IMR-90 (cell line): Measurements from ENCODE around the gene PODXL2. TPM values are rescaled to one million over a fixed set of nuclear protein-coding genes. Genes with fewer than 3 reads are reported as not detected.

ENCODE experiments used
- ATAC-seq: fragments of 200-7000 bp; cut with Tn5 transposase; 2 replicates; pipeline ENCODE4 v1.9.1; 2020; ENCODE audit warnings: low read depth, mild to moderate bottlenecking, moderate library complexity
- BruUV-seq: library from RNA; stranded (reverse); fragments of 400-500 nt; replicated peaks from 2 replicates; lab custom pipeline; 2021; lab: Mats Ljungman, UMichigan
- CTCF ChIA-PET: fragments of 300-600 bp; formaldehyde crosslinking; extraction: SDS; loops from one replicate; lab custom pipeline; 2021; ENCODE audit warnings: antibody characterized with exemption; lab: Yijun Ruan, JAX
- POLR2A ChIA-PET: fragments of 300-600 bp; sonication (Branson Sonifier 250); formaldehyde crosslinking; loops from one replicate; lab custom pipeline; 2022; ENCODE audit warnings: antibody characterized with exemption; ENCODE audit not compliant: unreplicated experiment; lab: Charles Lee
- DNase-seq: peaks from one replicate; pipeline ENCODE4 v3.0.0; 2013
- H2AFZ ChIP-seq: replicated peaks from 2 replicates; pipeline ENCODE3; 2013; ENCODE audit warnings: low read length, mild to moderate bottlenecking; ENCODE audit not compliant: poor library complexity
- H2AK5ac ChIP-seq: 2 replicates; pipeline ENCODE4 v1.6.1; 2013; ENCODE audit warnings: low read depth, low read length, inconsistent platforms
- H2AK9ac ChIP-seq: replicated peaks from 2 replicates; pipeline ENCODE3; 2013; ENCODE audit warnings: mild to moderate bottlenecking, low read depth, low read length, moderate library complexity; ENCODE audit not compliant: poor library complexity
- H2BK120ac ChIP-seq: 2 replicates; pipeline ENCODE4 v1.6.1; 2013; ENCODE audit warnings: low read depth, low read length, inconsistent platforms
- H2BK15ac ChIP-seq: 3 replicates; pipeline ENCODE4 v1.6.1; 2013; ENCODE audit warnings: low read depth, low read length, inconsistent platforms
- H2BK20ac ChIP-seq: 2 replicates; pipeline ENCODE4 v1.6.1; 2013; ENCODE audit warnings: low read depth, mild to moderate bottlenecking, inconsistent platforms, low read length, moderate library complexity
- H2BK5ac ChIP-seq: 2 replicates; pipeline ENCODE4 v1.6.1; 2013; ENCODE audit warnings: mild to moderate bottlenecking, low read depth, low read length, inconsistent platforms; ENCODE audit not compliant: poor library complexity, severe bottlenecking
- H3K14ac ChIP-seq: replicated peaks from 2 replicates; pipeline ENCODE4 v1.6.1; 2013; ENCODE audit warnings: low read depth, low read length, inconsistent platforms
- H3K18ac ChIP-seq: 2 replicates; pipeline ENCODE4 v1.6.1; 2013; ENCODE audit warnings: low read depth, low read length, control low read depth
- H3K23ac ChIP-seq: 2 replicates; pipeline ENCODE4 v1.6.1; 2013; ENCODE audit warnings: low read depth, low read length, inconsistent platforms
- H3K27ac ChIP-seq: 2 replicates; pipeline ENCODE4 v1.5.1; 2013; ENCODE audit warnings: mild to moderate bottlenecking, control low read depth, low read length; ENCODE audit not compliant: insufficient read depth
- H3K27me3 ChIP-seq: 2 replicates; pipeline ENCODE4 v1.6.1; 2013; ENCODE audit warnings: low read length; ENCODE audit not compliant: control insufficient read depth, insufficient read depth
- H3K36me3 ChIP-seq: 2 replicates; pipeline ENCODE4 v1.6.1; 2013; ENCODE audit warnings: low read length, mixed read lengths; ENCODE audit not compliant: control insufficient read depth, insufficient read depth
- H3K4ac ChIP-seq: 2 replicates; pipeline ENCODE4 v1.6.1; 2013; ENCODE audit warnings: low read depth, low read length, inconsistent platforms
- H3K4me1 ChIP-seq: 2 replicates; pipeline ENCODE4 v1.6.1; 2013; ENCODE audit warnings: low read length, mixed read lengths; ENCODE audit not compliant: control insufficient read depth, insufficient read depth
- H3K4me2 ChIP-seq: 2 replicates; pipeline ENCODE4 v1.6.1; 2013; ENCODE audit warnings: low read depth, mild to moderate bottlenecking, control low read depth, low read length, moderate library complexity
- H3K4me3 ChIP-seq: 2 replicates; pipeline ENCODE4 v1.5.1; 2013; ENCODE audit warnings: low read depth, mild to moderate bottlenecking, control low read depth, low read length, moderate library complexity; ENCODE audit not compliant: insufficient read depth
- H3K56ac ChIP-seq: 2 replicates; pipeline ENCODE4 v1.6.1; 2013; ENCODE audit warnings: low read length, inconsistent platforms; ENCODE audit not compliant: insufficient read depth; ENCODE audit errors: extremely low read depth
- H3K79me1 ChIP-seq, 2 experiments: 2 replicates each; pipeline ENCODE4 v1.6.1; 2013; ENCODE audit warnings: low read length in 2 of 2, inconsistent platforms in 1 of 2, low read depth in 1 of 2
- H3K9ac ChIP-seq: 2 replicates; pipeline ENCODE4 v1.6.1; 2013; ENCODE audit warnings: low read depth, low read length, control low read depth
- H3K9me1 ChIP-seq: 2 replicates; pipeline ENCODE4 v1.6.1; 2013; ENCODE audit warnings: low read length, inconsistent platforms; ENCODE audit not compliant: insufficient read depth
- H3K9me3 ChIP-seq: 2 replicates; pipeline ENCODE4 v1.6.1; 2013; ENCODE audit warnings: low read length; ENCODE audit not compliant: control insufficient read depth, insufficient read depth
- H4K20me1 ChIP-seq: 2 replicates; pipeline ENCODE4 v1.6.1; 2013; ENCODE audit warnings: low read length, inconsistent platforms; ENCODE audit not compliant: insufficient read depth
- H4K5ac ChIP-seq: 2 replicates; pipeline ENCODE4 v1.6.1; 2013; ENCODE audit warnings: mild to moderate bottlenecking, low read depth, low read length, control low read depth
- H4K8ac ChIP-seq, 2 experiments: 2 replicates each; pipeline ENCODE4 v1.6.1; 2013; ENCODE audit warnings: low read depth in 2 of 2, low read length in 2 of 2, control low read depth in 1 of 2, inconsistent platforms in 1 of 2
- H4K91ac ChIP-seq: 2 replicates; pipeline ENCODE4 v1.6.1; 2013; ENCODE audit warnings: low read depth, low read length, inconsistent platforms; ENCODE audit not compliant: insufficient read depth
- BHLHE40 ChIP-seq: fragments of 150-350 bp; IDR thresholded peaks from 2 replicates; pipeline ENCODE4 v1.6.1; 2016; ENCODE audit warnings: mild to moderate bottlenecking, low read depth, low read length
- CEBPB ChIP-seq: IDR thresholded peaks from 2 replicates; pipeline ENCODE4 v1.6.1; 2012; ENCODE audit warnings: low read depth, low read length, improper control_type of control experiment
- CHD1 ChIP-seq: IDR thresholded peaks from 2 replicates; pipeline ENCODE4 v1.6.1; 2012; ENCODE audit warnings: low read depth, low read length, improper control_type of control experiment
- ELK1 ChIP-seq: fragments of 150-350 bp; IDR thresholded peaks from 2 replicates; pipeline ENCODE4 v1.6.1; 2016; ENCODE audit warnings: low read depth, mild to moderate bottlenecking, low read length, moderate library complexity, borderline replicate concordance
- FOS ChIP-seq: fragments of 150-350 bp; IDR thresholded peaks from 2 replicates; pipeline ENCODE4 v1.6.1; 2016; ENCODE audit warnings: low read depth, low read length
- MAFK ChIP-seq: IDR thresholded peaks from 2 replicates; pipeline ENCODE4 v1.6.1; 2012; ENCODE audit warnings: low read depth, low read length, improper control_type of control experiment
- NFE2L2 ChIP-seq: fragments of 150-350 bp; IDR thresholded peaks from 2 replicates; pipeline ENCODE4 v1.6.1; 2016; ENCODE audit warnings: low read depth, mild to moderate bottlenecking, low read length
- POLR2A ChIP-seq: IDR thresholded peaks from 2 replicates; pipeline ENCODE4 v1.6.1; 2012; ENCODE audit warnings: mild to moderate bottlenecking, low read depth, low read length
- RAD21 ChIP-seq: IDR thresholded peaks from 2 replicates; pipeline ENCODE4 v1.6.1; 2012; ENCODE audit warnings: low read length, improper control_type of control experiment
- RCOR1 ChIP-seq: IDR thresholded peaks from 2 replicates; pipeline ENCODE4 v1.6.1; 2012; ENCODE audit warnings: mild to moderate bottlenecking, low read length, improper control_type of control experiment; ENCODE audit not compliant: insufficient replicate concordance
- RFX5 ChIP-seq: IDR thresholded peaks from 2 replicates; pipeline ENCODE4 v1.8.0; 2012; ENCODE audit warnings: low read depth, mild to moderate bottlenecking, low read length, moderate library complexity
- SMC3 ChIP-seq: fragments of 150-350 bp; IDR thresholded peaks from 2 replicates; pipeline ENCODE4 v1.6.1; 2016; ENCODE audit warnings: low read depth, mild to moderate bottlenecking, antibody characterized with exemption, low read length, moderate library complexity
- USF2 ChIP-seq: fragments of 150-350 bp; IDR thresholded peaks from 2 replicates; pipeline ENCODE4 v1.6.1; 2017; ENCODE audit warnings: mild to moderate bottlenecking, antibody characterized with exemption, low read length, low read depth
- dilution Hi-C: fragments of 300-500 bp; cut with HindIII; formaldehyde crosslinking; loops from one replicate; pipeline ENCODE4 v1.14.3; 2018; ENCODE audit warnings: low sequenced_read_pairs; ENCODE audit not compliant: unreplicated experiment
- in situ Hi-C: fragments of 300-500 bp; cut with MboI; formaldehyde crosslinking; loops from 3 replicates; pipeline ENCODE4 v1.14.3; 2019; ENCODE audit warnings: low sequenced_read_pairs, inconsistent platforms, mixed read lengths
- intact Hi-C: fragments of 100-400 bp; cut with micrococcal nuclease; formaldehyde crosslinking; loops from 2 replicates; pipeline ENCODE4 v1.10.0; 2022
- polyA plus RNA-seq, 3 experiments: library from polyadenylated mRNA; depleted of rRNA; stranded (reverse); fragments of >200 nt; gene quantifications; 2 replicates each; pipeline ENCODE4 v1.2.3, GENCODE V29; 2012; ENCODE audit warnings: low replicate concordance in 1 of 3
- total RNA-seq: library from RNA; depleted of rRNA; stranded (reverse); fragments of >200 nt; gene quantifications from 2 replicates; pipeline ENCODE4 v1.2.3, GENCODE V29; 2012

Gene PODXL2
- total and polyA plus RNA-seq, 2 of the 4 experiments (the other 2 are of a cell fraction) = 1.6 to 5.4 TPM

GRCh38 chr3:127685708-127686511 lies 56.9 kb downstream of the PODXL2 start (continued):
- TF ChIP-seq USF2 (no peak), RFX5 (no peak), MAFK (no peak), BHLHE40 (no peak)

GRCh38 chr3:127686512-127686894 lies 57.5 kb downstream of the PODXL2 start:
- Histone ChIP-seq H2BK5ac (no peak overlapping the region), H4K8ac (no peak overlapping the region), H4K91ac (no peak overlapping the region), H3K56ac (no peak overlapping the region), H3K23ac (no peak overlapping the region), H2AK5ac (no peak overlapping the region), H3K9me1 (peaks cover 28% of the 10 kb centered on the region), H3K27ac (no peak overlapping the region), H3K4me3 (no peak overlapping the region), H4K20me1 (no peaks in the 10 kb centered on the region), H3K9ac (no peak overlapping the region), H3K4me1 (peaks cover 26% of the 10 kb centered on the region), H2AFZ (no peak overlapping the region), H3K27me3 (no peaks in the 10 kb centered on the region), H3K4ac (no peak overlapping the region), H2BK15ac (no peak overlapping the region), H3K4me2 (no peak overlapping the region), H4K5ac (no peak overlapping the region), H3K18ac (no peak overlapping the region), H3K36me3 (no peaks in the 10 kb centered on the region), H3K14ac (no peak overlapping the region), H3K79me1 (peaks cover 0 to 26% of the 10 kb centered on the region in 2 experiments; a peak in 2 of 4 replicates), H2AK9ac (no peak overlapping the region), H2BK120ac (no peak overlapping the region), H3K9me3 (no peaks in the 10 kb centered on the region), H2BK20ac (no peak overlapping the region)
- intact Hi-C loops = no loop called here
- ChIA-PET POLR2A (no interaction called here), CTCF (no interaction called here)
- ATAC-seq (no peak), DNase-seq (no peak)
- in situ Hi-C loops = no loop called here
- BruUV-seq = no TSS peak
- dilution Hi-C loops = no loop called here
- TF ChIP-seq USF2 (no peak), SMC3 (no peak), RFX5 (no peak), RAD21 (no peak), POLR2A (no peak), MAFK (no peak), CHD1 (no peak), FOS (no peak), CEBPB (no peak), NFE2L2 (no peak), ELK1 (no peak), RCOR1 (no peak), BHLHE40 (no peak)
